Measurements from ENCODE around the gene CASR. TPM values are rescaled to one million over a fixed set of nuclear protein-coding genes. Genes with fewer than 3 reads are reported as not detected.

Gene CASR
- total RNA-seq, 4 donors from 2014 or later: 0.39 TPM; not detected in 3

- H3K36me3 ChIP-seq: no peaks in the 10 kb centered on the region
- no peak for DNase-seq (ENCODE audit: low spot score in 2 of 2)
- H3K27me3 ChIP-seq: no peaks in the 10 kb centered on the region
- H3K9me3 ChIP-seq: peaks cover 0 to 16% (median 0%) of the 10 kb centered on the region in 4 donors
- no peak overlapping the region for H3K27ac ChIP-seq
- WGBS, 2 donors: 77 to 86% methylated on average over 5 of the region's 5 CpGs
- no peaks in the 10 kb centered on the region for H3K4me1 ChIP-seq
- H3K4me3 ChIP-seq: no peak overlapping the region
- TF ChIP-seq POLR2A (IDR thresholded peaks at IDR 0.05): no peak
- no peak for TF ChIP-seq CTCF (IDR thresholded peaks at IDR 0.05)
- TF ChIP-seq EP300 (IDR thresholded peaks at IDR 0.05): no peak
Measured at GRCh38 chr3:122316368-122316767, 132.9 kb downstream of the CASR start.

- no peak overlapping the region for H3K27ac ChIP-seq
- no peak for DNase-seq (ENCODE audit: low spot score in 2 of 2)
- 78 to 98% methylated on average over 2 of the region's 2 CpGs for WGBS, 2 donors
- H3K9me3 ChIP-seq: peaks cover 0 to 16% (median 0%) of the 10 kb centered on the region in 4 donors
- no peaks in the 10 kb centered on the region for H3K27me3 ChIP-seq
- H3K36me3 ChIP-seq: no peaks in the 10 kb centered on the region
- H3K4me1 ChIP-seq: no peaks in the 10 kb centered on the region
- TF ChIP-seq CTCF (IDR thresholded peaks at IDR 0.05): no peak
- H3K4me3 ChIP-seq: no peak overlapping the region
Measured at GRCh38 chr3:122318620-122319019, 135.2 kb downstream of the CASR start.

- no peak overlapping the region for H3K4me3 ChIP-seq
- 60 to 81% methylated on average over 5 of the region's 5 CpGs for WGBS, 2 donors
- TF ChIP-seq POLR2A (IDR thresholded peaks at IDR 0.05) (no peak), CTCF (IDR thresholded peaks at IDR 0.05) (no peak), EP300 (IDR thresholded peaks at IDR 0.05) (no peak)
- H3K9me3 ChIP-seq: peaks cover 0 to 16% (median 0%) of the 10 kb centered on the region in 4 donors
- H3K27me3 ChIP-seq: no peaks in the 10 kb centered on the region
- H3K36me3 ChIP-seq: no peaks in the 10 kb centered on the region
- no peak overlapping the region for H3K27ac ChIP-seq
- H3K4me1 ChIP-seq: no peaks in the 10 kb centered on the region
- DNase-seq (ENCODE audit: low spot score in 2 of 2): no peak
Measured at GRCh38 chr3:122322095-122323075, 138.9 kb downstream of the CASR start.

GRCh38 chr3:122324871-122325323 lies 141.4 kb downstream of the CASR start, which contains the start of gene CSTA:
CSTA (plus strand) TSS chr3:122325248; CDS start chr3:122325293, 45 bp downstream.
- DNase-seq (ENCODE audit: low spot score in 2 of 2): no peak
- no peak within 1 kb of the TSS for H3K27ac ChIP-seq
- WGBS, 2 donors: 58 to 64% methylated on average over 6 of the region's 6 CpGs
- no peaks in the 10 kb centered on the region for H3K36me3 ChIP-seq
- H3K9me3 ChIP-seq: peaks cover 0 to 11% (median 0%) of the 10 kb centered on the region in 4 donors
- no peaks in the 10 kb centered on the region for H3K4me1 ChIP-seq
- TF ChIP-seq POLR2A (IDR thresholded peaks at IDR 0.05): no peak
- no peak for TF ChIP-seq CTCF (IDR thresholded peaks at IDR 0.05)
- no peak for TF ChIP-seq EP300 (IDR thresholded peaks at IDR 0.05)
- H3K4me3 ChIP-seq: peak within 1 kb of the TSS in 1 of 4 donors; percentile 29
- H3K27me3 ChIP-seq: no peaks in the 10 kb centered on the region

- Histone ChIP-seq H3K27me3 (no peaks in the 10 kb centered on the region), H3K4me3 (no peak overlapping the region), H3K36me3 (no peaks in the 10 kb centered on the region), H3K4me1 (no peaks in the 10 kb centered on the region), H3K9me3 (peaks cover 0 to 3% (median 0%) of the 10 kb centered on the region in 4 donors), H3K27ac (no peak overlapping the region)
- no peak for DNase-seq (ENCODE audit: low spot score in 2 of 2)
- 87 to 90% methylated on average over 3 of the region's 3 CpGs for WGBS, 2 donors
- TF ChIP-seq POLR2A (IDR thresholded peaks at IDR 0.05) (no peak), CTCF (IDR thresholded peaks at IDR 0.05) (no peak), EP300 (IDR thresholded peaks at IDR 0.05) (no peak)
Measured at GRCh38 chr3:122325769-122326168, 142.3 kb downstream of the CASR start.

Measured in tibial nerve (tissue), 4 donors.